KG1 (cell line): ENCODE data around the gene TARBP1.
A peak's percentile ranks its signal among the peaks of the same experiment; 100 is the strongest.
"Not testable (repeated sequence)": the region's sequence is repeated elsewhere in the genome, so short reads cannot be mapped to it uniquely, and the experiment has no call there.

Experiments
- DNase-seq: peaks from one replicate; lab custom pipeline; 2025; lab: John Stamatoyannopoulos, UW

Gene TARBP1, protein sequence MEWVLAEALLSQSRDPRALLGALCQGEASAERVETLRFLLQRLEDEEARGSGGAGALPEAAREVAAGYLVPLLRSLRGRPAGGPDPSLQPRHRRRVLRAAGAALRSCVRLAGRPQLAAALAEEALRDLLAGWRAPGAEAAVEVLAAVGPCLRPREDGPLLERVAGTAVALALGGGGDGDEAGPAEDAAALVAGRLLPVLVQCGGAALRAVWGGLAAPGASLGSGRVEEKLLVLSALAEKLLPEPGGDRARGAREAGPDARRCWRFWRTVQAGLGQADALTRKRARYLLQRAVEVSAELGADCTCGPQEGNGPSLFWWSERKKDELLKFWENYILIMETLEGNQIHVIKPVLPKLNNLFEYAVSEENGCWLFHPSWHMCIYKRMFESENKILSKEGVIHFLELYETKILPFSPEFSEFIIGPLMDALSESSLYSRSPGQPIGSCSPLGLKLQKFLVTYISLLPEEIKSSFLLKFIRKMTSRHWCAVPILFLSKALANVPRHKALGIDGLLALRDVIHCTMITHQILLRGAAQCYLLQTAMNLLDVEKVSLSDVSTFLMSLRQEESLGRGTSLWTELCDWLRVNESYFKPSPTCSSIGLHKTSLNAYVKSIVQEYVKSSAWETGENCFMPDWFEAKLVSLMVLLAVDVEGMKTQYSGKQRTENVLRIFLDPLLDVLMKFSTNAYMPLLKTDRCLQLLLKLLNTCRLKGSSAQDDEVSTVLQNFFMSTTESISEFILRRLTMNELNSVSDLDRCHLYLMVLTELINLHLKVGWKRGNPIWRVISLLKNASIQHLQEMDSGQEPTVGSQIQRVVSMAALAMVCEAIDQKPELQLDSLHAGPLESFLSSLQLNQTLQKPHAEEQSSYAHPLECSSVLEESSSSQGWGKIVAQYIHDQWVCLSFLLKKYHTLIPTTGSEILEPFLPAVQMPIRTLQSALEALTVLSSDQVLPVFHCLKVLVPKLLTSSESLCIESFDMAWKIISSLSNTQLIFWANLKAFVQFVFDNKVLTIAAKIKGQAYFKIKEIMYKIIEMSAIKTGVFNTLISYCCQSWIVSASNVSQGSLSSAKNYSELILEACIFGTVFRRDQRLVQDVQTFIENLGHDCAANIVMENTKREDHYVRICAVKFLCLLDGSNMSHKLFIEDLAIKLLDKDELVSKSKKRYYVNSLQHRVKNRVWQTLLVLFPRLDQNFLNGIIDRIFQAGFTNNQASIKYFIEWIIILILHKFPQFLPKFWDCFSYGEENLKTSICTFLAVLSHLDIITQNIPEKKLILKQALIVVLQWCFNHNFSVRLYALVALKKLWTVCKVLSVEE (N-terminal part only)

DNA sequence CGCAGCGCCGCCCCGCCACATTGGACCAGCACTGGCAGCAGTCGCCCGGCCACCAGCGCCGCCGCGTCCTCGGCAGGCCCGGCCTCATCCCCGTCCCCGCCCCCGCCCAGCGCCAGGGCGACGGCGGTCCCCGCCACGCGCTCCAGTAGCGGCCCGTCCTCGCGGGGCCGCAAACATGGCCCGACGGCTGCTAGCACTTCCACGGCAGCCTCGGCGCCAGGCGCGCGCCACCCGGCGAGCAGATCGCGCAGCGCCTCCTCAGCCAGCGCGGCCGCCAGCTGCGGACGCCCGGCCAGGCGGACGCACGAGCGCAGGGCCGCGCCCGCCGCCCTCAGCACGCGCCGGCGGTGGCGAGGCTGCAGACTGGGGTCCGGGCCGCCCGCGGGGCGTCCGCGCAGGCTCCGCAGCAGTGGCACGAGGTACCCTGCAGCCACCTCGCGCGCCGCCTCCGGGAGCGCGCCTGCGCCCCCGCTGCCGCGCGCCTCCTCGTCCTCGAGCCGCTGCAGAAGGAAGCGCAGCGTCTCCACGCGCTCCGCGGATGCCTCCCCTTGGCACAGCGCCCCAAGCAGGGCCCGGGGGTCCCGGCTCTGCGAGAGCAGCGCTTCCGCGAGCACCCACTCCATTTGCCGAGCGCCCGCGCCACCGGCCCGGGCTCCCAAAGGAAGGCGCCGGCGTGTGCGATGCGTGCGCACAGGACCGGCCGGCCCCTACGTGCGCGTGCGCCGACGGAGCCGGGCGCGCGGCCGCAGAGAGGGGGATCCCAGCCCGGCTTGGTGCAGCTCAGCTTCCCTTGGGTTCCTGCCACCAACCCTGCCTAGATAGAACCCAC, at the start of gene TARBP1:
TSS of gene TARBP1 (minus strand) at position 699 of the 829 bp plus-strand sequence. CDS start at position 623, 76 bp downstream.
- DNase-seq = peak; percentile 77

DNA sequence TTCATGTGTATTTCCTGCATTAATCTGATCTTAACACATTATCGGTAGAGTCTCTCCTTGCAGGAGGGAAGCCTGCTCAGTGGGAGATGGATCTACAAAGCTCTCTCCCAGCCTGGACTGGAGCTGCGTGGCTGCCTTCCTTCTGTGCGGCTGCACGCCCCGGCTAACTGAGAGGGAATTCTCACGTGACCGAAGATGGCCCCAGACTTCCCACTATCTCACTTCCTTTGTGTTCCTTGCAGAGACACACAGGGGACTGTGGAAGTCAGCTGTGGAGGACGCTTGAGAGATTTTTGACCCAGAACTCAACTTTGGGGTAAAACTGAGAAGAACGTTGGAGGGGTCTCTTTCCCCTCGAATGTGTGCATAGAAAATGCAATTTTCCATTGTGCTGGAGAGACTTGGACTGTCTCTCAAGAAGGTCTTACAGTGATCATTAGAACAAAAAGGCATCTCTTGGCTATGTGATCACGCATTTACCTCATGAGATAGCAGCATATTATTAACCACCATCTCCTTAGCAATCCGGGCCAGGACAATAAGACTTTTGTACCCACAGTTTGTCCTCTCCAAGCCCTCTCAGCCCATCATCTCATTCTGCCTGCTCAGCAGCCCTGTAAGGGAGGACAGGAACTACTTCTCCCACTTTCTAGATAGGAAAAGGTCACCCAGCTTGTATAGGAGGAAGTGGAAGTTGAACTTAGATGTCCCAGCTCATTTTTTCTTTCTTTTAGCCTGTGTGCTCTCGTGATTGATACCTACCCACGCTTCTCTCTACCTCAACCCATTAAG, 49.3 kb upstream of the TARBP1 start:
- no peak for DNase-seq

DNA sequence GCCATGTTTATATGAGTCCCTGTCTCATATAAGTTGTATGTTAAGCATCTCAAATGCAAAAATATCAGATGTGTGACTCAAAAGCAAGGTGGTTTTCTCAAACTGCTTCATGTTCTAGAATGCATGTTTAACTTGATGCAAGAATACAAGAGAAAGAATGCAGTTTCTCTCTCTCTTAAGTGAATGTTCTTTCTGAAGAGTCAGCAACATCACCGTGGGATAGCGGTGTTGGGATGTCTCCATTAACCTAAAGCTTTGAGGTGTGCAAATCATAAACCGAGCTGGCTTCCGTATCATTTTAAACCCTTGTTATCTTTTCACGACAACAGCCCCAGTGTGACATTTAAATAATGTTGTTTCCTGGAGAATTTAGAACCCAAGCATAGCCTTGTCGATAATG, 48.4 kb upstream of the TARBP1 start:
- DNase-seq = no peak

DNA sequence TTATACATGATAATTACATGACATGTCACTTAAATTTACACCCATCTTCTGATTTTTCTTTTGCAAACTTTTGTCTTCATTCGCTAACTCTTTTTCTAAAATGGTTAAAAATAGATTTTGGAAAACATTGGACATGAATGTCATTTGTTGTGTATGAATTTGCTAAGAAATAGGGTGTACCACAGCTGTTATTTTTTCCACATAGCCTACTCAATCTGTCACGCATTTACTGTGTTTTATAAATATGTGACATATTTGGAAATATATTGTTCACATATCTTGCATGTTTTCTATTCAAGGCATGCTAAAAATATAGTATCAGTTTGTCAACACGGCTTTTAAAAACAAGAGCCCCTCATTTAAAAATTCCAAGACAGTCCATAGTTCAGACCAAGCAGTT, 47.9 kb upstream of the TARBP1 start:
- no peak for DNase-seq

DNA sequence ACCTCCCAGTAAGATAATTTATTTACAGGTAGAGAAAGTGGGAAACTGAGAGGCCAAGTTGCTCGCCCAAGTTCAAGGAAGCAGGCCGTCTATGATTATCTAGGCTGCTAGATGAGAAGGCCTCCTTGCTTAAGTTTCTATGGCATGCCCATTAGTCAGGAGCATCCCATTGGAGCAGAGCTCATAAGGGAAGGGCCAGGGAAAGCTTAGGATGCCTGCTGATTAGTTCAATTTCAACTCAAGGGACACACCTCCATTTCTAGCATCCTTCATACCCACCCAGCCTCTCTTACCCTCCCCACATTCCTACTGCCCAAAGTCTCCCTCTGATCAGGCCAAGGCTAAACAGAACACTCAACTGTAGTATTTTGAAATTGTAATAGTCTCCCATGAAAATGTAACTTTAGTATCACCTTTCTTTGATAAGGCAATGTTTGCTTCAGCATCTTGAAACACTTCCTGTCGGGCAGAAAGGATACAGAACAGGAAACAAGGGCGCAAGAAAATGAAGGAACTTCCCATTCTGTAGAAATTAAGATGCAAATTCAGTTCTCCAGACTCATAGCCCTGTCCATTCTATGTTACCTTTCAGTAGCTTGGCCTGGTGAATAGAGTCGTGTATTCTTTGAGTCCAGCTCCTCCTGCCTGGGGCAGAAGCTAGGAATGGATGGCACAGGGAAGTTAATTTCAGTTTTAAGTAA, 46.3 kb upstream of the TARBP1 start:
- no peak for DNase-seq

DNA sequence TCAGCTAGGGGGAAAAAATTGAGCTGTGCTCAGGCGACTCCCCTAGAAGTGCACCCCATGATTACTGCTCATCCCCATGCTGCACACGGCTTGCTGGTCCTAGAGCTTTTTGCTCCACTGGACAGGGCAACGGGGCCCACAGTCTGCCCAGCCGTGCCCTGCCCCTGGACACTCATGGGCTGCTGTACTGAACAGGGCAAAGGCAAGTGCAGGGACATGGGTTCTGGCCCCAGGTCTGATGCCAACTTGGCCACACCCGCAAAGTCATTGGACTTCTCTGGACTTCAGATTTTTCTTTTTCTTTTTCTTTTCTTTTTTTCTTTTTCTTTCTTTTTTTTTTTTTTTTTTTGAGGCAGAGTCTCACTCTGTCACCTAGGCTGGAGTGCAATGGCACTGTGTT, 42.9 kb upstream of the TARBP1 start:
- DNase-seq = no peak

DNA sequence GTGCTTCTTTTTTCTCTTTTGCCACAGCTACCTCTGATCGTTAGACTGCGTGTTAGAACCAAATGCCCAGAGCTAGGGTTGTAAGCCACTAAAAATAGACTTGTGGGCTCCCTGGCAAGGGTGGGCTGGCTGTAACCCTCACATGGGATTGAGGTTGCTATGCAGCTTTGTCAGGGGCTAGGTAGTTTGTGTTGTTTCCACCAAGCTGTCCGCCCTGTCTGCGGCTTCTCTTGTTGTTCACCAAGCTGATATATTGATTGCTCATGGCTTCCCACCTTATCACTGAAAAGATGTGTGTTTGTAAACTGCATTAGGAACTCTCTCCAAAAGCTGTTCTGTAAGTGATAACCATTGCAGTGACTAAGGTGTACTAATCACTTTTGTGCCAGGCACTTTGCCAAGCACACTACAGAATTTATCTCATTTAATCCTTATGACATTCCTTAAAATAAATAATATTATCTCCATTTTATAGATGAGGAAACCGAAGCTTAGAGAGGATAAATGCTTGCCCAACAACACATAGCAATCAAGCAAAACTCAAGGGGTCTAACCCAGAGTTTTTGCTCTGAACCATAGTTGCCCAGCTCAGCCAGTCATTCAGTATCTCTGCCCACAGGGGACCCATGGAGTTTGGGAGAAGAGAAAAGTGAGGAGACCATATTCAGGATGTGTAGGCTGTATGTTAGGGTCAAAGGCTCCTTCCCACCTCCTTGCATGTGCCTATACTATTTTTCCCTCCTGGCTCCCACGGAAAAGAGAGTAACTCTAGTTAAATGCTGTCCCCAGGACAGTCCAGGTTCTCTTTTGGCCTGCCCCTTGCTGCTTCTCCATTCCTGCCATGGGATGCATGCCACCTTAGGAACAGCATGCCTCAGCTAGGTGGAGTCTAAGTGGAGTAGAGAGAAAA, 42.2 kb upstream of the TARBP1 start:
- no peak for DNase-seq

DNA sequence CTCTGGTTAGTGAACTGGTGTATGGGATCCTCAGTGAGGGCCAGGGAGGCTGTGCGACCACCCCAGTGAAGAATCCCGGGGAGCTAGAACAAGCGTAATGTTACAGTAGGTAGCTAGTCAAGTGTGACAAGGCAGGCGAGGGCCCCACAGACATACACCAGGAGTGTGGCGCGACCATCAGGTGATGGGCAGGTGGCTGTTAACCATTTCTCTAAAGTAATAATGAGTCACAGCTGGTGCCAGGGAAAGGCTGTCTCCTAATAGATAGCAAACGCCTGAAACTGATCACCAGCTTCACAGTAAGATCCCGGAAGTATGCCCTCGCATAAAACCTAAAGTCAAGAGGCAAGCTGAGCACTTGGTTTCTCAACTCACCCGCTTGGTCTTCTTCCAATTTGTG, 40.5 kb upstream of the TARBP1 start:
- no peak for DNase-seq

DNA sequence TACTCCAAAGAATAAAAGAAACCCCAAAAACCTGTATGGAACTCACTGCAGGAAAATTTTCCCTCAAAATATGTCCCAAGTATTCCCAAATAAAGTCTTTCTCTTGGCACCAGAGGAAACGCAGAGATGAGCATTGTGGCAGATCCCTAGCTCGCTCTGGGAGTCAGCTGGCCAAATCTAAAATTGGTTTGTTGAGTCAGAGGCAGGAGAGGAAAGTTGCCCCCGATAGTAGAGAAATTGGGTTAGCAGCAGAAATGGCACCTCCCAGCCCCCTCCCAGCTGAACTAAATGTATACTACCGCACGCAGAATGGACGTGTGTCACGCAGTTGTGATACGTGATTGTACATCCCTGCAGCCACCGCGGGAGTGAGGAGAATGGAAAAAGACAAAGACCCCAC, 39.9 kb upstream of the TARBP1 start:
- no peak for DNase-seq

DNA sequence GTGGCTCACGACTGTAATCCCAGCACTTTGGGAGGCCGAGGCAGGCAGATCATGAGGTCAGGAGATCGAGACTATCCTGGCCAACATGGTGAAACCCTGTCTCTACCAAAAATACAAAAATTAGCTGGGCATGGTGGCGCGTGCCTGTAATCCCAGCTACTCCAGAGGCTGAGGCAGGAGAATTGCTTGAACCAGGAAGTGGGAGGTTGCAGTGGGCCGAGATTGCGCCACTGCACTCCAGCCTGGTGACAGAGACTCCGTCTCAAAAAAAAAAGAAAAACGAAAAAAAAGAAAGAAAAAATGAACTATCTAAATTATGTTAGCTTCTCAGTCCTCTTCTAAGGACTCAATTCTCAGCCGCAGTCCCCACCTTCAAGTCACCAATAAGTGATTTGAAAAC, 39.1 kb upstream of the TARBP1 start:
- not testable (repeated sequence) for DNase-seq

DNA sequence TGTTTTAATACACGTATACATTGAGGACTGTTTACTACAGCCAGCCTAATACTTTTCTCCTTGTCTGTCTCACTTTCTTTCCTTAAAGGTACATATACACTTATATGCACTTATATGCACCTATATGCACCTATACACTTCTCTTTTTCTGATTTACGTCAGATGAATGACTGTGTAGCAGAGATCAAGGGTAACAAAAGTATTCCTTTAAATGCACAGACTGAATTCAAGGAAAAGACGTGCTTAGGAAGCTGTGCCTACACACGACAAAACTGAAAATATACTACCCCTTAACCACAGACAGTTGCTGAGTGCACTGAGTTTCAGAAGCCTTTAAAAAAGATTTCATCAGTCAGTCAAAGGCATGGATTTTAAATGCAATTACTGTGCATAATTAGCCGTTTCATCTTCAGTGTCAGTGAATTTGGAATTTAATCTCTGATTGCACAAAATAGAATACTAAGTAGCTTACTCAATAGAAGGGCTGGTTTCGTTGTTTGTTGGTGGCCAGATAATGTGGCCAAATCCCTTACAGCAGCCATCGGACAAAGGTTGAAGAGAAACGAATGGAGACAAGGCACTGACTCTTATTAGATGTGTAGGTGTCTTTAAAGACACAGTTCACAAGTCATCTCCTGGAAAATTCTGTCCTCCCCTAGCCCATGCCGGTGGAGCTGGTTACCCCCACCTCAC, 38.3 kb upstream of the TARBP1 start:
- no peak for DNase-seq

DNA sequence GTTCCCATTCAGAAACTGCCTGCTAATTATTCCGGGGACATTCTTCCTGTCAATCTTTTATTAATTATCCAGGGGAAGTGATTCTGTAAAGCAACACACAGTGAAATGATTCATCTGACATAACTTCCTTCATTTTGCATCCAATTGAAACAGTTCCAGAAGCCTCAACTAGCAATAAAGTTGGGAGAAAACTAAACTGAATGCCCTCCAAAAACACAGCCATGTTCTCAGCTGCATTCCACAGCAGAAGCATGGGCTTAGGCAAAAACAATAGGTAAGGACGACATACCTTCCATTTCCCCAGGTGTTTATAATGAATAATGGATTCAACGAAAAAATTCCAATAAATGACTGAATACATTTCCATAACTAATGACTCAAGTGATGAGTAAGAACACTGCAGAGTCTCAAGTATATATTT, 36.9 kb upstream of the TARBP1 start:
- no peak for DNase-seq

DNA sequence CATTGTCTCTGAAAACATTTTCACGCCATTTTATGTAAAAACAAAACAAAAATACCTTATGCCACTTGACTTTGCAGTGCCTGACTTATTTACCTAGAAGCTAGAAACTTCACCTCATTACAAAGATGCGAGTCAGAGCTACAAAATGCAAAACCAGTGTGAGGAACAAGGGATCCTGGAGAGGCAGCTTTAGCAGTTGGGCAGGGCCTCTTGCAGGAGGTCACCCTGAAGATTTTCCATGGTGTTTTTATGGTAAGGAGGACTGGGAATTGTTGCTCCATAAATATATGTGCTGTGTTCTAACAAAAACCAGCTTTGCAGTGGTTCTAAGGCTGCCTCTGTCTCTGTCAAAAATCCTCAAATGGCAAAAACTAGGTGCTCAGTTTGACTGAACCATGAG, 36.4 kb upstream of the TARBP1 start:
- DNase-seq = no peak

DNA sequence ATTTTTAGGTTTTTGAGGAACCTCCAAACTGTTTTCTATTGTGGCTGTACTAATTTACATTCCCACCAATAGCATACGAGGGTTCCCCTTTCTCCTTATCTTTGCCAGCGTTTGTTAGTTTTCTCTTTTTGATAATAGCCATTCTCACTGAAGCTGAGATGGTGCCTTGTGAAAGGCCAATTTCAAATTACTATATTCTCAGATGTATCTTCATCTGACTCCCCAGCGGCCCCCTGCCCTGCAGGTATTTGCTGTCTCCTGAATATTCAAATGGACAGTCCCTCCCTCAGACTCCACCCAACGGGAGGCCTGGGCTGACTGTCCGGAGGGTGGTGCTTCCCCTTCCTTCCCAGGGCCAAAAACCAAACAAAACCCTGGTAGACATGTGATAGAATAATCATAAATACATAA, 33.5 kb upstream of the TARBP1 start:
- DNase-seq = no peak

DNA sequence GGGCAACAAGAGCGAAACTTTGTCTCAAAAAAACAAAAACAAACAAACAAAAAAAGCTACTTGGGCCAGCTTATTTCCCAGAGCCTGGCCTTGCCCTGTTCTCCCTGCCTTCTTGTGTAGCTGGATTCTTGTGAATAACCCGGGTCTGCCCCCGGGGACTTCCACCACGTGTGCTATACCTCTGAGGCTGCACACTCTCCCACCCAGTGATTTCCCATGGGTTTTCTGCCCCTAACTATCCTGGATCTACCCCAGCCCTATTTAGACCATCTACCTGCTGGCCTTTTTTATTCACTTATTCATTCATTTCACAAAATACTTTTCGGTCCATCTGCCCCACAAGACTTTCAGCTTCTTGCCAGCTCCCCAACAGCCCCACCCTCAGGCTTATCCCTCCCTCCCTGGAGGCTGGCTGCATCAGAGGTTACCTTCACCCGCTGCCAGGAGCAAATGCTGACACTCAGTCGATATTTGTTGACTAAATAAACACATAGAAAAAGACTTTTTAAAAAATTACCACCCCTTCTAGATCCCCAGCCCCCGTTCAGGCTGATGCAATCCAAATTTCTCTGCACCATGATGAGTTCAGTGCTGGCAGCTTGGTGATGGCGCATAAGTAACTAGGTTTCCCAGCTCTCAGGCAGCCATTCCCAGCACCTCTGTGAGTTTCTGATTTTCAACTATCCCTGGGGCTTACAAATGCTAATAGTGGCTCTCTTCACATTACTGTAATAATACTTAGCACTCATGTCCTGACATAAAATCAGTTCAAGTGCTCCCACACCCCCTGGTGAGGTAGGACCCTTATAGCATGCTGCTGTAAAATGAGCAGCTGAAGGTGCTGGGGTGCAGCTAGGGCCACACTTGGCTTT, 30.7 kb upstream of the TARBP1 start:
- no peak for DNase-seq

DNA sequence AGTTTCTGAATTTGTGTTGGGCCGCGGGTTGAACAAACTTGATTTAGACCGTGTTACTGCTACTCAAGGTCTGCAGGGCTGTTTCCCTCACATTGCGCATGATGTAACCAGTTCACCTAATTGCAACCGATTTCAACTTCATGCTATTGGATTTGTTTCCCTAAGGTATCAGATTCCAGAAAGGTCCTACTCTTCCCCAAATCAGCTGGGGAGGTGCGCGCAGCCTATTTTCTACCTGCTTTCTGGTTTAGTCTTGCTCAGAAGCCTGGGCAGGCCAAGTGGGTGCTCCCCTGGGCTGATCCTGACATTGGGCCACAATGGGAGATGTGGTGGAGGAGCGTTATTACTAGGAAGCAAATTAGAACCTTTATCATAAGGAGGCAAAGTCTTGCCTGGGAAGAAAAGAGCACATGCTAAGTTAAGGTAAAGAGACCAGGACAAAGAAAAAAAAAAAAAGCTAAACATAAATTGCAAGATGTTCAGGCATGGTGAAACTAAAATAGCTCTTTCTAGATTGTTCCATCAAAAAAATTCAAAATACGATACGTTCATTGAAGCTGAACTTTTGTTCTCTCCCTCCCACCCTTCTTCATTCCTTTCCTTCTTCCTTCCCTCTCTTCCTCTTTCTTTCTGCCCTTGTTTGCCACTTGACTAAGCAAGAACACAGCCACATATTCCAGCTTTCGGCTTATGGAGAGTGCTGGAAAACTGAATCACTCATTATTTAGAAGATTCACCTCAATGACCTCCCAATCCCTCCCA, 28.8 kb upstream of the TARBP1 start:
- no peak for DNase-seq
